ENCODE results near the gene ZP1. TPM values are rescaled to one million over a fixed set of nuclear protein-coding genes. Genes with fewer than 3 reads are reported as not detected.

ZP1 gene
- total and polyA plus RNA-seq, 2 of the 13 experiments (the other 11 are each of a cell fraction or from before 2014, with no cell fraction given), result 0.16 TPM; not detected in 1

DNA sequence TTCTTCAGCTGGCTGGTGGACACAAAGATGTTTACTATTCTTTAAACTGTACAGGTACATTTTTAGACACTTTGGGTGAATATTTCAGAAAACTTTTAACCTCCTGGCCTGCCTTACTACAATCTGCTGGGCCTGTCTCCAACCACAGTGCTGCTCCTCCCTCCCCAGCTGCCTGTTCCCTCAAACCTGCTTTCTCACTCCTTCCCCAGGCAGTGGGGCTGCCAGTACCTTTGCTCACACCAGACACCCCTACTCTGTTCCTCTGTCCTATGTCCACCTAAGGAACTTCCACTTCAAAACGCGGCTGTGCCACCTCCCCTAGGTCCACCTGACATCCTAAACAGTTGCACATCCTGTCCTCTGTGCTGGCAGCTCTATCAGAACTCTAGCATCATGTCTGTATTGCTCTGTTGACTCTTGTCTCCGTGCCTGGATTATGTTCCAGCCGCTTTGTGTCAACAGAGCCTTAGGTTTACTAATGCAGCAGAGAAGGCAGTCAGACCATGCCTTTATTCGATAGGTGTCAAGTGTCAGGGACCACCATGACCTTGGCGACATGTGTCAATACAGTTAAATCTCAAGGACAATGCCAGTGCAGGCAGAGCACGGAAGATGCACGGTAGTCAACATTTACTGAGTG, 13.4 kb downstream of the ZP1 start (continued):
- TF ChIP-seq, protein P1, sequence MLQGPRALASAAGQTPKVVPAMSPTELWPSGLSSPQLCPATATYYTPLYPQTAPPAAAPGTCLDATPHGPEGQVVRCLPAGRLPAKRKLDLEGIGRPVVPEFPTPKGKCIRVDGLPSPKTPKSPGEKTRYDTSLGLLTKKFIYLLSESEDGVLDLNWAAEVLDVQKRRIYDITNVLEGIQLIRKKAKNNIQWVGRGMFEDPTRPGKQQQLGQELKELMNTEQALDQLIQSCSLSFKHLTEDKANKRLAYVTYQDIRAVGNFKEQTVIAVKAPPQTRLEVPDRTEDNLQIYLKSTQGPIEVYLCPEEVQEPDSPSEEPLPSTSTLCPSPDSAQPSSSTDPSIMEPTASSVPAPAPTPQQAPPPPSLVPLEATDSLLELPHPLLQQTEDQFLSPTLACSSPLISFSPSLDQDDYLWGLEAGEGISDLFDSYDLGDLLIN (CRISPR knock-in tag; IDR thresholded peaks at IDR 0.05; ENCODE audit: borderline replicate concordance), result no peak
- TF ChIP-seq SMYD3 (CRISPR knock-in tag; IDR thresholded peaks at IDR 0.05), result peak; percentile 95
- no peak for TF ChIP-seq PHF5A (CRISPR knock-in tag; IDR thresholded peaks at IDR 0.05; ENCODE audit: low read depth, unreplicated experiment)
- peak; percentile 99 for TF ChIP-seq HHEX (CRISPR knock-in tag; IDR thresholded peaks at IDR 0.05)
- TF ChIP-seq ZNF367 (CRISPR knock-in tag; IDR thresholded peaks at IDR 0.05; ENCODE audit: borderline replicate concordance), result peak; percentile 51; the same call in 1 of the 2 replicates
- peak; percentile 96; the same call in 1 of the 2 replicates for TF ChIP-seq ZSCAN9 (CRISPR knock-in tag; IDR thresholded peaks at IDR 0.05; ENCODE audit: borderline replicate concordance)
- TF ChIP-seq SP140L (CRISPR knock-in tag; IDR thresholded peaks at IDR 0.05; ENCODE audit: borderline replicate concordance), result 0 out of 2 replicates have a peak, but pooled peaks have one; percentile 42
- no peak for TF ChIP-seq HOXA7 (CRISPR knock-in tag; IDR thresholded peaks at IDR 0.05)
- peak; percentile 97 for TF ChIP-seq ISL2 (CRISPR knock-in tag; IDR thresholded peaks at IDR 0.05)
- no peak for TF ChIP-seq TCF12 (IDR thresholded peaks at IDR 0.05)
- peak; percentile 75; the same call in 1 of the 2 replicates for TF ChIP-seq TCF12 (CRISPR knock-in tag; IDR thresholded peaks at IDR 0.05)
- TF ChIP-seq, protein P2, sequence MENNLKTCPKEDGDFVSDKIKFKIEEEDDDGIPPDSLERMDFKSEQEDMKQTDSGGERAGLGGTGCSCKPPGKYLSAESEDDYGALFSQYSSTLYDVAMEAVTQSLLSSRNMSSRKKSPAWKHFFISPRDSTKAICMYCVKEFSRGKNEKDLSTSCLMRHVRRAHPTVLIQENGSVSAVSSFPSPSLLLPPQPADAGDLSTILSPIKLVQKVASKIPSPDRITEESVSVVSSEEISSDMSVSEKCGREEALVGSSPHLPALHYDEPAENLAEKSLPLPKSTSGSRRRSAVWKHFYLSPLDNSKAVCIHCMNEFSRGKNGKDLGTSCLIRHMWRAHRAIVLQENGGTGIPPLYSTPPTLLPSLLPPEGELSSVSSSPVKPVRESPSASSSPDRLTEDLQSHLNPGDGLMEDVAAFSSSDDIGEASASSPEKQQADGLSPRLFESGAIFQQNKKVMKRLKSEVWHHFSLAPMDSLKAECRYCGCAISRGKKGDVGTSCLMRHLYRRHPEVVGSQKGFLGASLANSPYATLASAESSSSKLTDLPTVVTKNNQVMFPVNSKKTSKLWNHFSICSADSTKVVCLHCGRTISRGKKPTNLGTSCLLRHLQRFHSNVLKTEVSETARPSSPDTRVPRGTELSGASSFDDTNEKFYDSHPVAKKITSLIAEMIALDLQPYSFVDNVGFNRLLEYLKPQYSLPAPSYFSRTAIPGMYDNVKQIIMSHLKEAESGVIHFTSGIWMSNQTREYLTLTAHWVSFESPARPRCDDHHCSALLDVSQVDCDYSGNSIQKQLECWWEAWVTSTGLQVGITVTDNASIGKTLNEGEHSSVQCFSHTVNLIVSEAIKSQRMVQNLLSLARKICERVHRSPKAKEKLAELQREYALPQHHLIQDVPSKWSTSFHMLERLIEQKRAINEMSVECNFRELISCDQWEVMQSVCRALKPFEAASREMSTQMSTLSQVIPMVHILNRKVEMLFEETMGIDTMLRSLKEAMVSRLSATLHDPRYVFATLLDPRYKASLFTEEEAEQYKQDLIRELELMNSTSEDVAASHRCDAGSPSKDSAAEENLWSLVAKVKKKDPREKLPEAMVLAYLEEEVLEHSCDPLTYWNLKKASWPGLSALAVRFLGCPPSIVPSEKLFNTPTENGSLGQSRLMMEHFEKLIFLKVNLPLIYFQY (CRISPR knock-in tag; IDR thresholded peaks at IDR 0.05; ENCODE audit: borderline replicate concordance), result 0 out of 2 replicates have a peak, but pooled peaks have one; percentile 36
- no peak for TF ChIP-seq ZNF598 (CRISPR knock-in tag; IDR thresholded peaks at IDR 0.05; ENCODE audit: borderline replicate concordance)
- no peak for TF ChIP-seq TRIM24 (CRISPR knock-in tag; IDR thresholded peaks at IDR 0.05)
- peak; percentile 85; the same call in 1 of the 2 replicates for TF ChIP-seq MTA1 (CRISPR knock-in tag; IDR thresholded peaks at IDR 0.05; ENCODE audit: borderline replicate concordance)
- TF ChIP-seq, protein P3, sequence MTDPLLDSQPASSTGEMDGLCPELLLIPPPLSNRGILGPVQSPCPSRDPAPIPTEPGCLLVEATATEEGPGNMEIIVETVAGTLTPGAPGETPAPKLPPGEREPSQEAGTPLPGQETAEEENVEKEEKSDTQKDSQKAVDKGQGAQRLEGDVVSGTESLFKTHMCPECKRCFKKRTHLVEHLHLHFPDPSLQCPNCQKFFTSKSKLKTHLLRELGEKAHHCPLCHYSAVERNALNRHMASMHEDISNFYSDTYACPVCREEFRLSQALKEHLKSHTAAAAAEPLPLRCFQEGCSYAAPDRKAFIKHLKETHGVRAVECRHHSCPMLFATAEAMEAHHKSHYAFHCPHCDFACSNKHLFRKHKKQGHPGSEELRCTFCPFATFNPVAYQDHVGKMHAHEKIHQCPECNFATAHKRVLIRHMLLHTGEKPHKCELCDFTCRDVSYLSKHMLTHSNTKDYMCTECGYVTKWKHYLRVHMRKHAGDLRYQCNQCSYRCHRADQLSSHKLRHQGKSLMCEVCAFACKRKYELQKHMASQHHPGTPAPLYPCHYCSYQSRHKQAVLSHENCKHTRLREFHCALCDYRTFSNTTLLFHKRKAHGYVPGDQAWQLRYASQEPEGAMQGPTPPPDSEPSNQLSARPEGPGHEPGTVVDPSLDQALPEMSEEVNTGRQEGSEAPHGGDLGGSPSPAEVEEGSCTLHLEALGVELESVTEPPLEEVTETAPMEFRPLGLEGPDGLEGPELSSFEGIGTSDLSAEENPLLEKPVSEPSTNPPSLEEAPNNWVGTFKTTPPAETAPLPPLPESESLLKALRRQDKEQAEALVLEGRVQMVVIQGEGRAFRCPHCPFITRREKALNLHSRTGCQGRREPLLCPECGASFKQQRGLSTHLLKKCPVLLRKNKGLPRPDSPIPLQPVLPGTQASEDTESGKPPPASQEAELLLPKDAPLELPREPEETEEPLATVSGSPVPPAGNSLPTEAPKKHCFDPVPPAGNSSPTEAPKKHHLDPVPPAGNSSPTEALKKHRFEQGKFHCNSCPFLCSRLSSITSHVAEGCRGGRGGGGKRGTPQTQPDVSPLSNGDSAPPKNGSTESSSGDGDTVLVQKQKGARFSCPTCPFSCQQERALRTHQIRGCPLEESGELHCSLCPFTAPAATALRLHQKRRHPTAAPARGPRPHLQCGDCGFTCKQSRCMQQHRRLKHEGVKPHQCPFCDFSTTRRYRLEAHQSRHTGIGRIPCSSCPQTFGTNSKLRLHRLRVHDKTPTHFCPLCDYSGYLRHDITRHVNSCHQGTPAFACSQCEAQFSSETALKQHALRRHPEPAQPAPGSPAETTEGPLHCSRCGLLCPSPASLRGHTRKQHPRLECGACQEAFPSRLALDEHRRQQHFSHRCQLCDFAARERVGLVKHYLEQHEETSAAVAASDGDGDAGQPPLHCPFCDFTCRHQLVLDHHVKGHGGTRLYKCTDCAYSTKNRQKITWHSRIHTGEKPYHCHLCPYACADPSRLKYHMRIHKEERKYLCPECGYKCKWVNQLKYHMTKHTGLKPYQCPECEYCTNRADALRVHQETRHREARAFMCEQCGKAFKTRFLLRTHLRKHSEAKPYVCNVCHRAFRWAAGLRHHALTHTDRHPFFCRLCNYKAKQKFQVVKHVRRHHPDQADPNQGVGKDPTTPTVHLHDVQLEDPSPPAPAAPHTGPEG (CRISPR knock-in tag; IDR thresholded peaks at IDR 0.05), result peak; percentile 73; the same call in 1 of the 2 replicates
- peak; percentile 42; the same call in 1 of the 2 replicates for TF ChIP-seq STAG1 (CRISPR knock-in tag; IDR thresholded peaks at IDR 0.05)
- TF ChIP-seq ESRRA (CRISPR knock-in tag; IDR thresholded peaks at IDR 0.05; ENCODE audit: low read depth), result peak; percentile 95
- TF ChIP-seq ZSCAN30 (CRISPR knock-in tag; IDR thresholded peaks at IDR 0.05), result no peak
- no peak for TF ChIP-seq DNMT1 (CRISPR knock-in tag; IDR thresholded peaks at IDR 0.05)
